HepG2 (cell line): ENCODE results near the gene CCDC80. TPM values are rescaled to one million over a fixed set of nuclear protein-coding genes. Genes with fewer than 3 reads are reported as not detected.

Experiments
- ATAC-seq: fragments of 200-7000 bp; cut with Tn5 transposase; 3 replicates; pipeline ENCODE4 v1.9.1; 2020; ENCODE audit warnings: mild to moderate bottlenecking, moderate library complexity
- BruUV-seq: library from RNA; stranded (reverse); fragments of 400-500 nt; replicated peaks from 2 replicates; lab custom pipeline; 2021; lab: Mats Ljungman, UMichigan
- CTCF ChIA-PET: fragments of 300-600 bp; formaldehyde crosslinking; extraction: SDS; loops from one replicate; lab custom pipeline; 2021; ENCODE audit warnings: low total read pairs, inconsistent platforms, low intra/inter-chr PET ratio; lab: Yijun Ruan, JAX
- POLR2A ChIA-PET: fragments of 350-600 bp; sonication (Branson Sonifier 250); formaldehyde crosslinking; loops from one replicate; lab custom pipeline; 2020; ENCODE audit warnings: antibody characterized with exemption, inconsistent platforms; lab: Yijun Ruan, JAX
- DNase-seq: peaks from one replicate; pipeline ENCODE4 v3.0.0-alpha.2; 2015; ENCODE audit warnings: low spot score
- FAIRE-seq: peaks from 3 replicates; lab custom pipeline; 2011; peaks lifted over from hg19 to GRCh38; lab: Jason Lieb, UNC
- H2AFZ ChIP-seq: one replicate; pipeline ENCODE4 v1.6.1; 2011; ENCODE audit warnings: low read length, inconsistent platforms
- H3K27ac ChIP-seq: fragments of 300-600 bp; 3 replicates; pipeline ENCODE4 v1.8.0; 2011; ENCODE audit warnings: mixed run types, mild to moderate bottlenecking, mixed read lengths, low read length, inconsistent platforms; ENCODE audit not compliant: insufficient read depth; ENCODE audit errors: extremely low read length
- H3K27me3 ChIP-seq, 2 experiments: fragments of 200-600 bp in 1 of 2; 2 replicates in 1 of 2; 3 replicates in 1 of 2; pipeline versions ENCODE4 v1.6.0 to v1.8.0; 2011; ENCODE audit warnings: low read length in 2 of 2, mild to moderate bottlenecking in 2 of 2, moderate library complexity in 2 of 2, inconsistent platforms in 1 of 2; ENCODE audit not compliant: insufficient read depth in 2 of 2, control insufficient read depth in 1 of 2
- H3K36me3 ChIP-seq, 2 experiments: fragments of 200-600 bp in 1 of 2; replicated peaks in 1 of 2; 2 replicates in 1 of 2; 3 replicates in 1 of 2; pipeline versions ENCODE4 v1.5.1 to v1.8.0; 2011; ENCODE audit warnings: low read length in 2 of 2, inconsistent platforms in 1 of 2; ENCODE audit not compliant: insufficient read depth in 2 of 2, control insufficient read depth in 1 of 2
- H3K4me1 ChIP-seq: 2 replicates; pipeline ENCODE4 v1.5.1; 2012; ENCODE audit warnings: low read length, inconsistent platforms; ENCODE audit not compliant: insufficient read depth
- H3K4me2 ChIP-seq: 2 replicates; pipeline ENCODE4 v1.6.0; 2011; ENCODE audit warnings: low read depth, low read length, inconsistent platforms
- H3K4me3 ChIP-seq, 3 experiments: fragments of 200-600 bp in 1 of 3; sonication (generic), shearing (Covaris generic) in 1 of 3; replicated peaks in 1 of 3; 2 replicates each; pipeline ENCODE4 v1.5.1; 2011 to 2016; ENCODE audit warnings: low read length in 3 of 3, inconsistent platforms in 2 of 3, low read depth in 2 of 3, mild to moderate bottlenecking in 2 of 3, control low read depth in 1 of 3, mixed read lengths in 1 of 3; ENCODE audit not compliant: insufficient read depth in 1 of 3
- H3K79me2 ChIP-seq: one replicate; pipeline ENCODE4 v1.6.1; 2011; ENCODE audit warnings: low read length, inconsistent platforms; ENCODE audit not compliant: insufficient read depth
- H3K9ac ChIP-seq: 2 replicates; pipeline ENCODE4 v1.6.0; 2011; ENCODE audit warnings: mild to moderate bottlenecking, low read depth, low read length, inconsistent platforms; ENCODE audit not compliant: insufficient read depth
- H3K9me3 ChIP-seq: 2 replicates; pipeline ENCODE4 v1.5.1; 2012; ENCODE audit warnings: mild to moderate bottlenecking, low read length
- H4K20me1 ChIP-seq: 2 replicates; pipeline ENCODE4 v1.6.0; 2011; ENCODE audit warnings: inconsistent platforms, mild to moderate bottlenecking, low read length, moderate library complexity; ENCODE audit not compliant: insufficient read depth
- CEBPB ChIP-seq: IDR thresholded peaks from 2 replicates; pipeline ENCODE4 v1.6.1; 2011; ENCODE audit warnings: low read depth, low read length, improper control_type of control experiment, borderline replicate concordance
- DNMT3B ChIP-seq: conservative IDR thresholded peaks from 2 replicates; pipeline ENCODE4 v1.6.1; 2016; ENCODE audit warnings: missing biosample characterization, control low read depth
- HNF1A ChIP-seq, 2 experiments: sonication (generic) in 1 of 2; formaldehyde crosslinking in 1 of 2; IDR thresholded peaks; 2 replicates each; pipeline versions ENCODE4 v1.4.0 to v1.6.1; 2016 to 2020; ENCODE audit warnings: borderline replicate concordance in 1 of 2, low read depth in 1 of 2, mild to moderate bottlenecking in 1 of 2, missing genetic modification reagents in 1 of 2
- MAZ ChIP-seq, 2 experiments: sonication (generic) in 1 of 2; formaldehyde crosslinking in 1 of 2; IDR thresholded peaks; 2 replicates each; pipeline versions ENCODE4 v1.5.0 to v1.6.1; 2012 to 2020; ENCODE audit warnings: low read depth in 2 of 2, mild to moderate bottlenecking in 2 of 2, borderline replicate concordance in 1 of 2, improper control_type of control experiment in 1 of 2, low read length in 1 of 2, missing genetic modification reagents in 1 of 2, moderate library complexity in 1 of 2
- NR2F1 ChIP-seq, 2 experiments: fragments of 450-650 bp in 1 of 2; formaldehyde crosslinking in 1 of 2; IDR thresholded peaks; 2 replicates each; pipeline versions ENCODE4 v1.5.0 to v1.6.1; 2016 to 2020; ENCODE audit warnings: mild to moderate bottlenecking in 1 of 2, missing compliant biosample characterization in 1 of 2, missing genetic modification reagents in 1 of 2, moderate library complexity in 1 of 2
- SMAD9 ChIP-seq: sonication (generic); formaldehyde crosslinking; IDR thresholded peaks from 2 replicates; pipeline ENCODE4 v1.5.1; 2020; ENCODE audit warnings: mild to moderate bottlenecking, missing genetic modification reagents
- SP5 ChIP-seq: IDR thresholded peaks from 2 replicates; pipeline ENCODE4 v1.6.1; 2016; ENCODE audit warnings: low read depth, borderline replicate concordance
- TCF12 ChIP-seq, 2 experiments: fragments of 450-650 bp in 1 of 2; sonication (generic) in 1 of 2; formaldehyde crosslinking in 1 of 2; IDR thresholded peaks; 2 replicates each; pipeline versions ENCODE4 v1.6.1 to v1.8.0; 2017 to 2022; ENCODE audit warnings: antibody characterized with exemption in 1 of 2, mild to moderate bottlenecking in 1 of 2, missing genetic modification reagents in 1 of 2, moderate library complexity in 1 of 2
- ZNF335 ChIP-seq: sonication (generic); formaldehyde crosslinking; IDR thresholded peaks from 2 replicates; pipeline ENCODE4 v1.4.0; 2020; ENCODE audit warnings: missing genetic modification reagents
- ZNF337 ChIP-seq: sonication (generic); formaldehyde crosslinking; IDR thresholded peaks from 2 replicates; pipeline ENCODE4 v1.5.1; 2020; ENCODE audit warnings: missing genetic modification reagents, low read depth, mild to moderate bottlenecking, borderline replicate concordance
- WGBS: methylation state at CpG from one replicate; pipeline ENCODE4 v1.1.6; 2017; ENCODE audit warnings: low lambda C conversion rate; 5-methylcytosine and 5-hydroxymethylcytosine counted together
- in situ Hi-C: cut with HindIII; loops from 2 replicates; pipeline ENCODE4 v1.10.0; 2017; ENCODE audit warnings: low pct_unique_long_range_greater_than_20kb; ENCODE audit not compliant: extremely low pct_ligation_motif_present
- intact Hi-C: fragments of 100-400 bp; cut with micrococcal nuclease; formaldehyde crosslinking; loops from one replicate; pipeline ENCODE4 v1.10.0; 2022; ENCODE audit not compliant: unreplicated experiment
- polyA plus RNA-seq, 8 experiments: library from polyadenylated mRNA; depleted of rRNA in 3 of 8; stranded (reverse) in 7 of 8; unstranded in 1 of 8; fragments of >200 nt; fragmentation: Illumina TruSeq in 4 of 8; extraction: Trizol in 4 of 8; gene quantifications; 2 replicates each; pipeline versions ENCODE4 v1.2.1 to v1.2.3, GENCODE V29; 2011 to 2016; ENCODE audit warnings: low read depth in 4 of 8, missing spikeins in 1 of 8, mixed read lengths in 1 of 8; ENCODE audit not compliant: insufficient read depth in 1 of 8
- total RNA-seq, 5 experiments: library from RNA; depleted of rRNA; stranded (reverse); fragments of >200 nt; fragmentation: Illumina TruSeq; extraction: Trizol; gene quantifications; 2 replicates each; pipeline ENCODE4 v1.2.3, GENCODE V29; 2016; ENCODE audit warnings: low read depth in 1 of 5
- TF ChIP-seq, protein P1 (sequence below): sonication (generic); formaldehyde crosslinking; IDR thresholded peaks from 2 replicates; pipeline ENCODE4 v1.5.0; 2020; ENCODE audit warnings: mild to moderate bottlenecking, missing genetic modification reagents, moderate library complexity

CCDC80 gene
- total and polyA plus RNA-seq, 2 of the 13 experiments (the other 11 are each of a cell fraction or from before 2014, with no cell fraction given), result not detected

DNA sequence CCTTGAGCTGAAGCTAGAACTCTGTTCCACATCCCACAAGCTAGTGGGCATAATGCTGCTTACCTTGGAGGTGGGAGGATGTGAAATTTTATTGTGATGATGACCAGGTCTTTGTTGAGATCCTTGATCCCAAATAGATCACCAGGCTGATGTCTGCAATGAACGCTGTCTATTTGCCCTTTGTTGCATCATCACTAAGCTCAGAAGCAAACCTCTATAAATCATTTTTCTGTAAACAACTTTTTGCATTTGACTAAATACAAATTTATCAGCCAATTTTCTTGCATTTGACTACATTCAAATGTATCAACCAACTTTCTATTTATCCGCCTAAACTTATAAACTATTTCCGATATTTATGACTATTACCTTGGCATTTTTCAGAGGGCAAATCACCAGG is 9.7 kb downstream of the CCDC80 start:
- no peak overlapping the region for H3K27ac ChIP-seq
- no peak for DNase-seq
- in situ Hi-C loops, result no loop called here
- WGBS, result 24% methylated on average over 3 of the region's 3 CpGs
- H3K79me2 ChIP-seq, result no peaks in the 10 kb centered on the region
- H4K20me1 ChIP-seq, result no peaks in the 10 kb centered on the region
- H3K9me3 ChIP-seq, result no peaks in the 10 kb centered on the region
- FAIRE-seq, result no peak
- no peaks in the 10 kb centered on the region for H3K4me1 ChIP-seq
- no TSS peak for BruUV-seq
- H3K9ac ChIP-seq, result no peak overlapping the region
- TF ChIP-seq CEBPB (peak; percentile 43; the same call in 1 of the 2 replicates), DNMT3B (CRISPR knock-in tag) (no peak), HNF1A (IDR thresholded peaks at IDR 0.05; ENCODE audit: low read depth) (no peak), HNF1A (CRISPR knock-in tag; IDR thresholded peaks at IDR 0.05; ENCODE audit: borderline replicate concordance) (no peak)
- H3K4me2 ChIP-seq, result no peak overlapping the region
- ChIA-PET CTCF (no interaction called here), POLR2A (no interaction called here)
- H2AFZ ChIP-seq, result no peak overlapping the region
- intact Hi-C loops, result no loop called here
- ATAC-seq, result no peak
- 0 out of 5 replicates have a peak, but pooled peaks cover 0 to 4% of the 10 kb centered on the region in 2 experiments for H3K27me3 ChIP-seq
- H3K4me3 ChIP-seq, result no peak overlapping the region
- H3K36me3 ChIP-seq, result no peaks in the 10 kb centered on the region

DNA sequence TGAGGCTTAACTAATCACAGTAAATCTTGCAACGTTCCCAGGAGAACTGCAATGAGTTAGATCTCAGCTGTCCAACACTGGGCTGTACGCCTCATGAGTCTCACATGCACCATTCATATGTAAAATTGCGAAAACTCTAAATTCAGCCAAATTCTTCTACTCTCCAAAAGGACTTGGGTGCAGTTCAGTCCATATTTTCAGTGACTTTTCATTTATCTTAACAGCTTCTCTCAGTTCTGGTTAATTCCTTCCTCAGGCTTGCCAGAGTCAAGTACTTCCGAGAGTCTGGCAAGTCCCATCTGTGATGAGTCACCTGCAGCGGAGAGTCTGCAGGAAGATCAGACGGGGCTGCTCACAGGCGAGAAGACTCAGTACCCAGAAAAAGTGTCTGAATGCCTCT is 11.5 kb downstream of the CCDC80 start:
- WGBS, result 26% methylated on average over 7 of the region's 7 CpGs
- H2AFZ ChIP-seq, result no peak overlapping the region
- no peaks in the 10 kb centered on the region for H4K20me1 ChIP-seq
- H3K27ac ChIP-seq, result no peak overlapping the region
- H3K79me2 ChIP-seq, result no peaks in the 10 kb centered on the region
- no peaks in the 10 kb centered on the region for H3K9me3 ChIP-seq
- BruUV-seq, result no TSS peak
- intact Hi-C loops, result no loop called here
- ATAC-seq (no peak), DNase-seq (no peak), FAIRE-seq (no peak)
- 0 out of 5 replicates have a peak, but pooled peaks cover 0 to 4% of the 10 kb centered on the region in 2 experiments for H3K27me3 ChIP-seq
- ChIA-PET POLR2A (no interaction called here), CTCF (no interaction called here)
- no peak overlapping the region for H3K4me3 ChIP-seq
- H3K4me2 ChIP-seq, result no peak overlapping the region
- H3K36me3 ChIP-seq, result no peaks in the 10 kb centered on the region
- H3K4me1 ChIP-seq, result no peaks in the 10 kb centered on the region
- in situ Hi-C loops, result no loop called here
- no peak overlapping the region for H3K9ac ChIP-seq
- no peak for TF ChIP-seq TCF12 (IDR thresholded peaks at IDR 0.05)
- no peak for TF ChIP-seq TCF12 (CRISPR knock-in tag; IDR thresholded peaks at IDR 0.05)
- no peak for TF ChIP-seq ZNF335
- TF ChIP-seq SP5, result no peak
- no peak for TF ChIP-seq ZNF337
- no peak for TF ChIP-seq NR2F1 (CRISPR knock-in tag; IDR thresholded peaks at IDR 0.05)
- no peak for TF ChIP-seq MAZ (IDR thresholded peaks at IDR 0.05; ENCODE audit: borderline replicate concordance, low read depth, low read length)
- TF ChIP-seq MAZ (CRISPR knock-in tag; IDR thresholded peaks at IDR 0.05; ENCODE audit: low read depth), result no peak
- TF ChIP-seq, protein P1, sequence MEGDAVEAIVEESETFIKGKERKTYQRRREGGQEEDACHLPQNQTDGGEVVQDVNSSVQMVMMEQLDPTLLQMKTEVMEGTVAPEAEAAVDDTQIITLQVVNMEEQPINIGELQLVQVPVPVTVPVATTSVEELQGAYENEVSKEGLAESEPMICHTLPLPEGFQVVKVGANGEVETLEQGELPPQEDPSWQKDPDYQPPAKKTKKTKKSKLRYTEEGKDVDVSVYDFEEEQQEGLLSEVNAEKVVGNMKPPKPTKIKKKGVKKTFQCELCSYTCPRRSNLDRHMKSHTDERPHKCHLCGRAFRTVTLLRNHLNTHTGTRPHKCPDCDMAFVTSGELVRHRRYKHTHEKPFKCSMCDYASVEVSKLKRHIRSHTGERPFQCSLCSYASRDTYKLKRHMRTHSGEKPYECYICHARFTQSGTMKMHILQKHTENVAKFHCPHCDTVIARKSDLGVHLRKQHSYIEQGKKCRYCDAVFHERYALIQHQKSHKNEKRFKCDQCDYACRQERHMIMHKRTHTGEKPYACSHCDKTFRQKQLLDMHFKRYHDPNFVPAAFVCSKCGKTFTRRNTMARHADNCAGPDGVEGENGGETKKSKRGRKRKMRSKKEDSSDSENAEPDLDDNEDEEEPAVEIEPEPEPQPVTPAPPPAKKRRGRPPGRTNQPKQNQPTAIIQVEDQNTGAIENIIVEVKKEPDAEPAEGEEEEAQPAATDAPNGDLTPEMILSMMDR (CRISPR knock-in tag), result no peak
- TF ChIP-seq SMAD9 (CRISPR knock-in tag), result no peak
